IMR-90 (cell line): ENCODE measurements around the gene TF. TPM values are rescaled to one million over a fixed set of nuclear protein-coding genes. Genes with fewer than 3 reads are reported as not detected.

Source experiments
- ATAC-seq: fragments of 200-7000 bp; cut with Tn5 transposase; 2 replicates; pipeline ENCODE4 v1.9.1; 2020; ENCODE audit warnings: low read depth, mild to moderate bottlenecking, moderate library complexity
- BruUV-seq: library from RNA; stranded (reverse); fragments of 400-500 nt; replicated peaks from 2 replicates; lab custom pipeline; 2021; lab: Mats Ljungman, UMichigan
- CTCF ChIA-PET: fragments of 300-600 bp; formaldehyde crosslinking; extraction: SDS; loops from one replicate; lab custom pipeline; 2021; ENCODE audit warnings: antibody characterized with exemption; lab: Yijun Ruan, JAX
- POLR2A ChIA-PET: fragments of 300-600 bp; sonication (Branson Sonifier 250); formaldehyde crosslinking; loops from one replicate; lab custom pipeline; 2022; ENCODE audit warnings: antibody characterized with exemption; ENCODE audit not compliant: unreplicated experiment; lab: Charles Lee
- DNase-seq: peaks from one replicate; pipeline ENCODE4 v3.0.0; 2013
- H2AFZ ChIP-seq: replicated peaks from 2 replicates; pipeline ENCODE3; 2013; ENCODE audit warnings: low read length, mild to moderate bottlenecking; ENCODE audit not compliant: poor library complexity
- H2AK5ac ChIP-seq: 2 replicates; pipeline ENCODE4 v1.6.1; 2013; ENCODE audit warnings: low read depth, low read length, inconsistent platforms
- H2AK9ac ChIP-seq: replicated peaks from 2 replicates; pipeline ENCODE3; 2013; ENCODE audit warnings: mild to moderate bottlenecking, low read depth, low read length, moderate library complexity; ENCODE audit not compliant: poor library complexity
- H2BK120ac ChIP-seq: 2 replicates; pipeline ENCODE4 v1.6.1; 2013; ENCODE audit warnings: low read depth, low read length, inconsistent platforms
- H2BK15ac ChIP-seq: 3 replicates; pipeline ENCODE4 v1.6.1; 2013; ENCODE audit warnings: low read depth, low read length, inconsistent platforms
- H2BK20ac ChIP-seq: 2 replicates; pipeline ENCODE4 v1.6.1; 2013; ENCODE audit warnings: low read depth, mild to moderate bottlenecking, inconsistent platforms, low read length, moderate library complexity
- H2BK5ac ChIP-seq: 2 replicates; pipeline ENCODE4 v1.6.1; 2013; ENCODE audit warnings: mild to moderate bottlenecking, low read depth, low read length, inconsistent platforms; ENCODE audit not compliant: poor library complexity, severe bottlenecking
- H3K14ac ChIP-seq: replicated peaks from 2 replicates; pipeline ENCODE4 v1.6.1; 2013; ENCODE audit warnings: low read depth, low read length, inconsistent platforms
- H3K18ac ChIP-seq: 2 replicates; pipeline ENCODE4 v1.6.1; 2013; ENCODE audit warnings: low read depth, low read length, control low read depth
- H3K23ac ChIP-seq: 2 replicates; pipeline ENCODE4 v1.6.1; 2013; ENCODE audit warnings: low read depth, low read length, inconsistent platforms
- H3K27ac ChIP-seq: 2 replicates; pipeline ENCODE4 v1.5.1; 2013; ENCODE audit warnings: mild to moderate bottlenecking, control low read depth, low read length; ENCODE audit not compliant: insufficient read depth
- H3K27me3 ChIP-seq: 2 replicates; pipeline ENCODE4 v1.6.1; 2013; ENCODE audit warnings: low read length; ENCODE audit not compliant: control insufficient read depth, insufficient read depth
- H3K36me3 ChIP-seq: 2 replicates; pipeline ENCODE4 v1.6.1; 2013; ENCODE audit warnings: low read length, mixed read lengths; ENCODE audit not compliant: control insufficient read depth, insufficient read depth
- H3K4ac ChIP-seq: 2 replicates; pipeline ENCODE4 v1.6.1; 2013; ENCODE audit warnings: low read depth, low read length, inconsistent platforms
- H3K4me1 ChIP-seq: 2 replicates; pipeline ENCODE4 v1.6.1; 2013; ENCODE audit warnings: low read length, mixed read lengths; ENCODE audit not compliant: control insufficient read depth, insufficient read depth
- H3K4me2 ChIP-seq: 2 replicates; pipeline ENCODE4 v1.6.1; 2013; ENCODE audit warnings: low read depth, mild to moderate bottlenecking, control low read depth, low read length, moderate library complexity
- H3K4me3 ChIP-seq: 2 replicates; pipeline ENCODE4 v1.5.1; 2013; ENCODE audit warnings: low read depth, mild to moderate bottlenecking, control low read depth, low read length, moderate library complexity; ENCODE audit not compliant: insufficient read depth
- H3K56ac ChIP-seq: 2 replicates; pipeline ENCODE4 v1.6.1; 2013; ENCODE audit warnings: low read length, inconsistent platforms; ENCODE audit not compliant: insufficient read depth; ENCODE audit errors: extremely low read depth
- H3K79me1 ChIP-seq, 2 experiments: 2 replicates each; pipeline ENCODE4 v1.6.1; 2013; ENCODE audit warnings: low read length in 2 of 2, inconsistent platforms in 1 of 2, low read depth in 1 of 2
- H3K9ac ChIP-seq: 2 replicates; pipeline ENCODE4 v1.6.1; 2013; ENCODE audit warnings: low read depth, low read length, control low read depth
- H3K9me1 ChIP-seq: 2 replicates; pipeline ENCODE4 v1.6.1; 2013; ENCODE audit warnings: low read length, inconsistent platforms; ENCODE audit not compliant: insufficient read depth
- H3K9me3 ChIP-seq: 2 replicates; pipeline ENCODE4 v1.6.1; 2013; ENCODE audit warnings: low read length; ENCODE audit not compliant: control insufficient read depth, insufficient read depth
- H4K20me1 ChIP-seq: 2 replicates; pipeline ENCODE4 v1.6.1; 2013; ENCODE audit warnings: low read length, inconsistent platforms; ENCODE audit not compliant: insufficient read depth
- H4K5ac ChIP-seq: 2 replicates; pipeline ENCODE4 v1.6.1; 2013; ENCODE audit warnings: mild to moderate bottlenecking, low read depth, low read length, control low read depth
- H4K8ac ChIP-seq, 2 experiments: 2 replicates each; pipeline ENCODE4 v1.6.1; 2013; ENCODE audit warnings: low read depth in 2 of 2, low read length in 2 of 2, control low read depth in 1 of 2, inconsistent platforms in 1 of 2
- H4K91ac ChIP-seq: 2 replicates; pipeline ENCODE4 v1.6.1; 2013; ENCODE audit warnings: low read depth, low read length, inconsistent platforms; ENCODE audit not compliant: insufficient read depth
- FOS ChIP-seq: fragments of 150-350 bp; IDR thresholded peaks from 2 replicates; pipeline ENCODE4 v1.6.1; 2016; ENCODE audit warnings: low read depth, low read length
- WGBS, 2 experiments: methylation state at CpG; one replicate each; pipeline versions ENCODE4 v1.1.5 to v1.1.7; 2013; ENCODE audit warnings: missing lambda C conversion rate in 2 of 2; ENCODE audit not compliant: insufficient read length in 1 of 2; ENCODE audit errors: extremely low coverage in 2 of 2; 5-methylcytosine and 5-hydroxymethylcytosine counted together
- dilution Hi-C: fragments of 300-500 bp; cut with HindIII; formaldehyde crosslinking; loops from one replicate; pipeline ENCODE4 v1.14.3; 2018; ENCODE audit warnings: low sequenced_read_pairs; ENCODE audit not compliant: unreplicated experiment
- in situ Hi-C: fragments of 300-500 bp; cut with MboI; formaldehyde crosslinking; loops from 3 replicates; pipeline ENCODE4 v1.14.3; 2019; ENCODE audit warnings: low sequenced_read_pairs, inconsistent platforms, mixed read lengths
- intact Hi-C: fragments of 100-400 bp; cut with micrococcal nuclease; formaldehyde crosslinking; loops from 2 replicates; pipeline ENCODE4 v1.10.0; 2022
- polyA plus RNA-seq, 3 experiments: library from polyadenylated mRNA; depleted of rRNA; stranded (reverse); fragments of >200 nt; gene quantifications; 2 replicates each; pipeline ENCODE4 v1.2.3, GENCODE V29; 2012; ENCODE audit warnings: low replicate concordance in 1 of 3
- total RNA-seq: library from RNA; depleted of rRNA; stranded (reverse); fragments of >200 nt; gene quantifications from 2 replicates; pipeline ENCODE4 v1.2.3, GENCODE V29; 2012
- TF ChIP-seq, protein P1 (sequence below): fragments of 150-350 bp; IDR thresholded peaks from 2 replicates; pipeline ENCODE4 v1.6.1; 2017; ENCODE audit warnings: mild to moderate bottlenecking, antibody characterized with exemption, low read length, low read depth

Gene TF
- total and polyA plus RNA-seq, 2 of the 4 experiments (the other 2 are of a cell fraction) = 0.07 TPM; not detected in 1

DNA sequence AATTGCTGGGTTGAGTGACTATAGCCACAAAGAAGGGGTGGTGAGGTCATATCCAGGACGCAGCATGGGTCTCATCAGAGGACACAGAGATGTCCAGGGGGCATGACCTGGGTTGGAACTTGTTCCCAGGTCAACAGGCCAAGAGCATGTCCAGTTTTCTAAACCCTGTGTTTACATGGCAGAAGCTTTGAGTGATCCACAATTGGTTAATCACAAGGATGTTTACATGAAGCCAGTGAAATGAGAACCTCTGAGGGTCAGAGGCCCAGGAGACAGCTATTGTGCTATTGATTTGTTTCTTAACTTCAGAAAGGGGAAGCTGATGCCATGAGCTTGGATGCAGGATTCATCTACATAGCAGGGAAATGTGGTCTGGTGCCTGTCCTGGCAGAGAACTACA, 42.3 kb upstream of the TF start:
- no peak overlapping the region for H2AFZ ChIP-seq
- H3K27me3 ChIP-seq = peaks cover 6% of the 10 kb centered on the region
- no peak overlapping the region for H2BK120ac ChIP-seq
- intact Hi-C loops = no loop called here
- H2BK15ac ChIP-seq = no peak overlapping the region
- no peak overlapping the region for H3K14ac ChIP-seq
- no peak overlapping the region for H3K9ac ChIP-seq
- no peaks in the 10 kb centered on the region for H3K36me3 ChIP-seq
- dilution Hi-C loops = no loop called here
- BruUV-seq = no TSS peak
- POLR2A ChIA-PET = no interaction called here
- H3K27ac ChIP-seq = no peak overlapping the region
- H3K4ac ChIP-seq = no peak overlapping the region
- no peak overlapping the region for H2AK5ac ChIP-seq
- H3K4me3 ChIP-seq = no peak overlapping the region
- no peak overlapping the region for H2AK9ac ChIP-seq
- H3K4me1 ChIP-seq = no peaks in the 10 kb centered on the region
- no peak overlapping the region for H4K91ac ChIP-seq
- no peak for DNase-seq
- H3K23ac ChIP-seq = no peak overlapping the region
- in situ Hi-C loops = no loop called here
- H3K79me1 ChIP-seq = no peaks in the 10 kb centered on the region
- no peak overlapping the region for H3K56ac ChIP-seq
- H3K4me2 ChIP-seq = no peak overlapping the region
- H3K18ac ChIP-seq = no peak overlapping the region
- CTCF ChIA-PET = no interaction called here
- H4K5ac ChIP-seq = no peak overlapping the region
- no peaks in the 10 kb centered on the region for H3K9me1 ChIP-seq
- no peak for TF ChIP-seq FOS
- TF ChIP-seq, protein P1, sequence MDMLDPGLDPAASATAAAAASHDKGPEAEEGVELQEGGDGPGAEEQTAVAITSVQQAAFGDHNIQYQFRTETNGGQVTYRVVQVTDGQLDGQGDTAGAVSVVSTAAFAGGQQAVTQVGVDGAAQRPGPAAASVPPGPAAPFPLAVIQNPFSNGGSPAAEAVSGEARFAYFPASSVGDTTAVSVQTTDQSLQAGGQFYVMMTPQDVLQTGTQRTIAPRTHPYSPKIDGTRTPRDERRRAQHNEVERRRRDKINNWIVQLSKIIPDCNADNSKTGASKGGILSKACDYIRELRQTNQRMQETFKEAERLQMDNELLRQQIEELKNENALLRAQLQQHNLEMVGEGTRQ = no peak
- no peak overlapping the region for H2BK5ac ChIP-seq
- no peak for ATAC-seq
- no peak overlapping the region for H2BK20ac ChIP-seq
- no CpG with 5 or more reads among the region's 1 CpG for WGBS, 2 experiments
- no peaks in the 10 kb centered on the region for H4K20me1 ChIP-seq
- H3K9me3 ChIP-seq = no peaks in the 10 kb centered on the region
- no peak overlapping the region for H4K8ac ChIP-seq
